ENCODE measurements around the gene ANTXR1. TPM values are rescaled to one million over a fixed set of nuclear protein-coding genes. Genes with fewer than 3 reads are reported as not detected.

The ANTXR1 gene
- total RNA-seq, 1 experiment from 2014 or later, result 30.8 TPM

DNA sequence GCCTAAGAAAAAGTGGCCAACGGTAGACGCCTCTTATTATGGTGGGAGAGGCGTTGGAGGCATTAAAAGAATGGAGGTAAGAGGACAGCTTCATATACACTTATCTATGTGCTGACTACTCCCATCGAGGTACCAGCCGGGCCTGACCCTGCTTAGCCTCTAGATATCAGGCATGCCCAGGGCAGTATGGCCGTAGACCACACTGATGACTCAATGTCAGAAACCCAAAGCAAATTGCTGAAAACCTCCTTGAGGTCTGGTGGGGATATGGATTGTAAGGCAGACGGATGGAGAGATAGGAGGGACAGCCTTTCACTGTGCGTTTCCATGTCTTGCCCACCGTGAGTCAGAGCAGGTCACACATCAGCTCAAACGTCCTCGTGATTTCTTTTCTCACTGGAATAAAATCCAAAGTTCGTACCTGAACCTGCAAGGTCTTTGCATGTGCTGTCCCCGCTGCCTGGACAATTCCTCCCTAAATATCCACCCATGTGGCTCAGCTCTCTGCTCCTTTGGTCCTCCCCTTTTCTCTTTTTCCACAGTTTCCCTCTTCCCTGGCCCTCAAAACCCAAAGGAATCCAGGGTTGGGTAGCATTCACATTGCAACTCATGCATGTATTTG, 168.9 kb downstream of the ANTXR1 start:
- H3K27me3 ChIP-seq (replicated peaks), result no peaks in the 10 kb centered on the region
- no peak overlapping the region for H3K4me3 ChIP-seq
- peaks cover 46% of the 10 kb centered on the region for H3K4me1 ChIP-seq (replicated peaks)
- H3K36me3 ChIP-seq, result peaks cover 35% of the 10 kb centered on the region
- H3K9me3 ChIP-seq (replicated peaks), result no peaks in the 10 kb centered on the region
- DNase-seq (ENCODE audit: low read depth in 1 of 2, low spot score in 2 of 2), result no peak
- no peak overlapping the region for H3K27ac ChIP-seq

DNA sequence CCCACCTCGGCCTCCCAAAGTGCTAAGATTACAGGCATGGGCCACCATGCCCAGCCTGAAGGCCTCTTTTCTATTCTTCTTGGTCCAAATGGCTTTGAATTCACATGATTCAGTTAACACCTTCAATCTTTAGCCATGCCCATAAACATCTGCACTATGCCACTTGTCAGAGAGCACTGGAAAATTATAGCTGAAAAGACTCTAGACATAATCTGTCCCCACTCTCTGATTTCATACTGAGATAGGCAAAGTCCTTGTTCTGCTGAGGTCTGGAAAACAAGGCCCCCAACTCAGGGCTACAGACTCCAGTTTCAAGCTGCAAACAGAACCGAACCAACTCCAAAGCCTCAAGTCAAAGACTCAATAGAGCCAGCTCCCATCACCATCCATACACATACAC, 170.7 kb downstream of the ANTXR1 start:
- Histone ChIP-seq H3K4me1 (replicated peaks) (peaks cover 28% of the 10 kb centered on the region), H3K4me3 (no peak overlapping the region), H3K36me3 (peaks cover 36% of the 10 kb centered on the region), H3K27me3 (replicated peaks) (no peaks in the 10 kb centered on the region), H3K9me3 (replicated peaks) (no peaks in the 10 kb centered on the region), H3K27ac (no peak overlapping the region)
- DNase-seq (ENCODE audit: low read depth in 1 of 2, low spot score in 2 of 2), result no peak

DNA sequence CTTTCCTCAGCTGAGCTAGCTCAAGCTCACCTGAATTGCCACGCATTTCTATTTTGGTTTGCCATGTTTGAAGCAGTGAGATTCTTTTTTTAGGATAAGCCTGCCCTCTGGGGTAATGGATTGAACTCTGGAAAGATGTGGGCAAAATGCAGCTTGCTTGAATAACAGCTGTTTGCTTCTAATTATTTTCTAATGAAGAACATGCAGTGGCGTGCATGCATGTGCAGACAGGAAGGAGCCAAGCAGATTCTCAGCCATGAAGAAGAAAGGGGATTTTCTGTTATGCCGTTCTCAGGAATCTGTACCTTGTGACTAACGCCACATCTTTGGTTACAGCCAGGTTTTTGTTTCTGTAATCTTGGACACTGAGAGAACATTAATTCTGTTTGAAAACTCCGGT, 171.2 kb downstream of the ANTXR1 start:
- Histone ChIP-seq H3K9me3 (replicated peaks) (no peaks in the 10 kb centered on the region), H3K27ac (no peak overlapping the region), H3K27me3 (replicated peaks) (no peaks in the 10 kb centered on the region), H3K4me1 (replicated peaks) (peaks cover 24% of the 10 kb centered on the region), H3K36me3 (peaks cover 41% of the 10 kb centered on the region), H3K4me3 (no peak overlapping the region)
- DNase-seq (ENCODE audit: low read depth in 1 of 2, low spot score in 2 of 2), result no peak

DNA sequence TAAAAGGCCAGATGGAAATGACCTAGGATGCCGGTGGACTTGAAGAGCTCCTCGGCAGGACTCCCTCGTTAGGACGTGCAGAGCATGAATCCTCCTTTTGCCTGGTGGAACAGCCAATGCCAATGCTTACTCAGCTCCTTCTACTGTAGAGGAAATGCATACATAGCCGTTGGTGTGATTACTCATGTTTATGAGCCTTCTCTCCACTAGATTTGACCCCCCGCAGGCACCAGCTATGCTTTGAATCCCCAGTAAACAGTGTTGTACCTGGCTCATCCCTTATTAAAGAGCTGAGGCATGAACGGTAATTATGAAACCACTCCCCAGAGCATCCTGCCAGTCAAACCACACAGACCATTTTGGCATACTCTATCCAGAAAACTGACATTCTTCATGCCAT, 172.8 kb downstream of the ANTXR1 start:
- Histone ChIP-seq H3K27me3 (replicated peaks) (no peaks in the 10 kb centered on the region), H3K36me3 (peaks cover 41% of the 10 kb centered on the region), H3K4me1 (replicated peaks) (peaks cover 23% of the 10 kb centered on the region), H3K27ac (no peak overlapping the region), H3K4me3 (no peak overlapping the region), H3K9me3 (replicated peaks) (no peaks in the 10 kb centered on the region)
- no peak for DNase-seq (ENCODE audit: low read depth in 1 of 2, low spot score in 2 of 2)

DNA sequence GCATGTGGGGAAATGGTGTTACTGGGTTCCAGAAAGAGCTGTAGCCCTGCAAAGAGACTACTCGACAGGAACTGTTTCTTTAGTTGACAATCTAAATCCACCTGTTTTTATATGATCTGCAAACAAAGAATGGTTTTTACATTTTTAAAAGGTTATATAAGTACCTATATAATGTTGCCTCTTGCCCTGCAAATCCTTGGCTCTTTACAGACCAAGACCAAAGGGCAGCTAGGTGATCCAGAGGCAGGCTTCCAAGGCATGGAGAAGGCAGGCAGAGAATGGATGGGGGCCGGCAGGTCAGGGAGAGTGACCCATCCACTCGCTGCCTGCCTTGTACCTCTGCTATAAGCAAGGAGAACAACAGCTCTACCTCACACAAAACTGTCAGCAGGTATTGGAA, 173.6 kb downstream of the ANTXR1 start:
- H3K36me3 ChIP-seq, result peaks cover 49% of the 10 kb centered on the region
- H3K27ac ChIP-seq, result no peak overlapping the region
- H3K9me3 ChIP-seq (replicated peaks), result no peaks in the 10 kb centered on the region
- H3K27me3 ChIP-seq (replicated peaks), result no peaks in the 10 kb centered on the region
- no peak for DNase-seq (ENCODE audit: low read depth in 1 of 2, low spot score in 2 of 2)
- peaks cover 29% of the 10 kb centered on the region for H3K4me1 ChIP-seq (replicated peaks)
- H3K4me3 ChIP-seq, result no peak overlapping the region

DNA sequence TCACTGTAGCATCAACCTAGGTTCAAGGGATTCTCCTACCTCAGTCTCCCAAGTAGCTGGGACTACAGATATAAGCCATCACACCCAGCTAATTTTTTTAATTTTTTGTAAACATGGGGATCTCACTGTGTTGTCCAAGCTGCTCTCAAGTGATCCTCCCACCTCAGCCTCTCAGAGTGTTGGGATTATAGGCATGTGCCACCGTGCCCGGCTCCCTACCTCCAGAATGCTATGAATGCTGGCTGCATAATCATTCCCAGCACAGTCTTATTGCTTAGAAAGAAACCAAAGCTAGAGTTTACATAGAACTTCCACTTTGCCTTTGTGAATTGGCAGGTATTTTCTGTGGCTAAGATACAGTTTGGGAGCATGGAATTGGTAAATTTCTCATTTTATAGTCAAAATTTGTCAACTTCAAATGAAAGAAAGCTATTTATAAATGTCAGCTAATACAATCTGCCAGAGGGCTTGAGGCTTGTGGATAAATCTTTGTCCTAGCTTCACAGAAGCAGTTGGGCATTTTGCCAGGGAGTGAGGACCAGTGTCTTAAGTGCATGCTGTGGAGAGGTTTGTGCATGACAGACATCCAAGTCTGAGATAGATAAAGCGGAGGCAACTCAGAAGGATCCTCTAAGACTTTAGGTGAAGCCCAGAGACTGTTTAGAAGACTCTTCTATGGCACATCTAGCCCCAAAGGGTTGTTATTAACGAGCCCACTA, 175.4 kb downstream of the ANTXR1 start:
- Histone ChIP-seq H3K9me3 (replicated peaks) (no peaks in the 10 kb centered on the region), H3K27me3 (replicated peaks) (no peaks in the 10 kb centered on the region), H3K4me3 (no peak overlapping the region), H3K4me1 (replicated peaks) (peaks cover 31% of the 10 kb centered on the region), H3K27ac (no peak overlapping the region), H3K36me3 (peaks cover 50% of the 10 kb centered on the region)
- DNase-seq (ENCODE audit: low read depth in 1 of 2, low spot score in 2 of 2), result no peak

DNA sequence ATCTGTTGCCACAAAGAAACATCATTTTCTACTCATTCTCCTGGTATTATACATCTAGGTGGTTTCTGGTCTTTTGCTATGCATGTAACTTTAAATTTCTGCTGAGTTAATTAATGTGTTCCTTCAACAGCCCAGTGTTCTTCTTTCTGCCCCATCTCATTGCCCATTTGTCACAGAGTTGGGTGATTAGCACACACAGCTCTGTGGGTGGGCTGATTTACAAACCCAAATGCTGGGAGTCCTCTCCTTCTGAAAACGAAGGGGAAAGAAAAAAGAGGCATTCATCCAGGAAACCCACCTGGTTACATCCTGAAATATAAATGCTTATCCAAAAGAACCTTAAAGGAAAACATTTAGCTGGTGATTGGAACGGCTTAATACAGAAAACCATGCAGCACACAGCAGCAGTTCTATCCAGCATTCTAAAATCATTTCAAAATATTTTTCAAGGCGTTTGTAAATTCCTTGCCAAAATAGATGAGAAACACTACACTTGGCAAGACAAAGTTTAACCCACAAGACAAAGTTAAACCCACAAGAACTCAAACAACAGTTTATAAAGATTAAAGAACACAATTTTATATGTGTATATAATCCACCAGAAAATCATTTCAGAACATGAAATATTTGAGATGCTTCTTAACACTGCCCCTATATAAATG, 177.9 kb downstream of the ANTXR1 start:
- H3K4me3 ChIP-seq, result no peak overlapping the region
- peaks cover 46% of the 10 kb centered on the region for H3K36me3 ChIP-seq
- peak in 1 of 2 experiments; percentile 42 for DNase-seq (ENCODE audit: low read depth in 1 of 2, low spot score in 2 of 2)
- no peaks in the 10 kb centered on the region for H3K9me3 ChIP-seq (replicated peaks)
- no peaks in the 10 kb centered on the region for H3K27me3 ChIP-seq (replicated peaks)
- peaks cover 35% of the 10 kb centered on the region for H3K4me1 ChIP-seq (replicated peaks)
- H3K27ac ChIP-seq, result no peak overlapping the region

DNA sequence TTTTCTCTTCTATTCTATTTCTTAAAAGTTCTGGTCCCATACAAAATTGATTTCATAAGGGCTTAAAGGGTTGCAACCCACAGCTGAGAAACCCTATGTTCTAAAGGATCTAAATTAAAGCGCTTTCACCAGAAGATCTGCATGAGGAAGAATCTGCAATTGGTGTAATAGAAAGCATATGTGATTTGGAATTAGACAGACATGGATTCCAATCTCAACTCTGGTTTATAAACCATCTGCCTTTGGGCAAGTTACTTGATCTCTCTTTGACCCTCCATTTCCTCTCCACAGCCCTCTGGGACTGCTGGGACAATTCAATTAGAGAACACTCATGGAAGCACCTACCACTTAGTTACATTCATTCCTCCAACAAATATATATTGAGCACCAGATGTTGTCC, 178.7 kb downstream of the ANTXR1 start:
- Histone ChIP-seq H3K9me3 (replicated peaks) (no peaks in the 10 kb centered on the region), H3K4me3 (no peak overlapping the region), H3K27ac (no peak overlapping the region), H3K36me3 (peaks cover 38% of the 10 kb centered on the region), H3K4me1 (replicated peaks) (peaks cover 39% of the 10 kb centered on the region), H3K27me3 (replicated peaks) (no peaks in the 10 kb centered on the region)
- no peak for DNase-seq (ENCODE audit: low read depth in 1 of 2, low spot score in 2 of 2)

DNA sequence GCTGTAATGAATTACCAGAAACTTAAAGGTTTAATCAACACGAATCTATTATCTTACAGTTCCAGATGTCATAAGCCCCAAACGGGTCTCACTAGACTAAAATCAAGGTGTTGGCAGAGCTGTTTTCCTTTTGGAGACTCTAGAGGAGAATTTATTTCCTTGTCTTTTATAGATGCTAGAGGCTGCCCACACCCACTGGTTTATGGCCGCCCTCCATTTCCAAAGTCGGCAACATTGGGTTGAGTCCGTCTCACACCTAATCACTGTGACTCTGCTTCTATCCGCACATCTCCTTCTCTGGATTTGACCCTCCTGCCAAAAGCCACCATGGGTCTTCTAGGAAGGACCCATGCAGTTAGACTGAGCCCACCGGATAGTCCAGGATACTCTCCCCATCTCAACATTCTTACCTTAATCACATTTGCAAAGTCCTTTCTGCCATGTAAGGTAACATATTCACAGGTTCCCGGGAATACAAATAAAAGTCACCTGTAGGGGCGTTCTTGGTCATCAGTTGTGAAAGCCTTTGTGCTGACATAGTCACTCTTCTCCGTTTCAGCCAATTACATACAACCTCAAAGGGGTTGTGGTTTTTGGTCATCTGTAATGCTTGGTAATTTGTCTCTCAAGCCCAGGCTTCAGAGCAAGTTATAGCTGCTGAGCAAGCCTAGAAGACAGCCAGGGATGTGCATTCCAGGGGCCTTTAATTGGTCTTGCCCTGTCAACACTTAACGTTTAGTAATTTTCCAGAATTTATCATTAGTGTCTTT, 179.4 kb downstream of the ANTXR1 start:
- H3K4me3 ChIP-seq, result no peak overlapping the region
- no peaks in the 10 kb centered on the region for H3K27me3 ChIP-seq (replicated peaks)
- H3K9me3 ChIP-seq (replicated peaks), result no peaks in the 10 kb centered on the region
- H3K27ac ChIP-seq, result no peak overlapping the region
- peaks cover 40% of the 10 kb centered on the region for H3K36me3 ChIP-seq
- no peak for DNase-seq (ENCODE audit: low read depth in 1 of 2, low spot score in 2 of 2)
- H3K4me1 ChIP-seq (replicated peaks), result peaks cover 46% of the 10 kb centered on the region

DNA sequence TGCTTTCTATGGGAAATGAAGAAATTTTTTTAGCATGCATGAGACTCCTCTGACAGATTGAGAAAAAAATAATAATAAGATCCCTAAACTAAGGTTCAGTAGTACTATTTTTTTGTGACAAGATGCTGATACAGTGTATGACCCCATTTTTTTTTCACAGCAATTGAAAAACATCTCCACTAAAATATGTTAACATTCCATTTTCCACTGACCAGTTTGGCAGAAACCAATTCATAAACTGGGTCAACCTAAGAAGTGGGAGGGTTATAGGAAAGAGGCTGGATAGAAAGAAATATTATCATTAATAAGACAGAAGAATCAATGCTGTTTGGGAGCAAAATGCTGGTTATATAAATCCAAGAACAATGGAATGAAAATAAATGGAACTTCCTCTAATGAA, 182.7 kb downstream of the ANTXR1 start:
- H3K4me1 ChIP-seq (replicated peaks), result peaks cover 38% of the 10 kb centered on the region
- no peaks in the 10 kb centered on the region for H3K9me3 ChIP-seq (replicated peaks)
- no peaks in the 10 kb centered on the region for H3K27me3 ChIP-seq (replicated peaks)
- no peak overlapping the region for H3K4me3 ChIP-seq
- peak overlapping the region; percentile 92 for H3K27ac ChIP-seq
- DNase-seq (ENCODE audit: low read depth in 1 of 2, low spot score in 2 of 2), result no peak
- peaks cover 40% of the 10 kb centered on the region for H3K36me3 ChIP-seq

DNA sequence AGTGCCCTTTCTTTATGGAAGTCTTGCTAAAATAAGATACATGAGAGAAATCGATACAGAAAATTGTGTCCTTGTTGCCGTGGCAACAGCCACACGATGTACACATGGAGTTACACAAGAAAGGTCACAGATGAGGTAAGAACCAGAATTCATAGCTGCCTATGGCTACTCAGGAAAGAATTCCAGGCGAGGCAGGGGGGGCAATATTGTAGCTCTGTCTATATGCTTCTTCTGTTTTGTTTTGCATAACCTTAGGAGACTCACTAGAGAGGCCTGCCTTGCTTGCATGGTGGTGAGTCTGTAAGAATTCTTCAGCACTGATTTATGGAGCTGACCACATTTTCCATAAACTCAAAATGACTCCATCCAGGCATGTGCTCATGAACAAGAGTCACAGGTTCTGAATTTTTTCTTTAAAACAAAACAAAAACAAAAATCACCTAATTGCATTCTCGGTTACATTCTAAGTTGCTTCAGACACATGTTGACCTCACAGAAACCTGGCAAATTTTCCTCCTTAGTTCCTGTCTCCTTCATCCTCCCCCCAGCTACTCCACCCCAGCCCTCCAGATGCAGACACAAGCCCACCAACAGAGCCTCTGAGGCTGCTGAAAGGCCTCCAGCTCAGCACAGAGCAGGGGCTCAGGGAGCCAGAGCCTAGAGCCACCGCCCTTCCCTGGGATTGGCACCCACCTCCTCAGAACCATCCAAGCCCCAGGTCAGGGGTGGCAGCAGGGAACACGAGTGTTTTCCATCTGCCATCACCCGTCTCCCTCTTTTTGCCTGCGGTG, 183.5 kb downstream of the ANTXR1 start:
- no peaks in the 10 kb centered on the region for H3K27me3 ChIP-seq (replicated peaks)
- H3K4me3 ChIP-seq, result no peak overlapping the region
- peaks cover 29% of the 10 kb centered on the region for H3K4me1 ChIP-seq (replicated peaks)
- peak; percentile 84 to 87 for DNase-seq (ENCODE audit: low read depth in 1 of 2, low spot score in 2 of 2)
- H3K9me3 ChIP-seq (replicated peaks), result no peaks in the 10 kb centered on the region
- H3K36me3 ChIP-seq, result peaks cover 33% of the 10 kb centered on the region
- H3K27ac ChIP-seq, result peak overlapping the region; percentile 92

DNA sequence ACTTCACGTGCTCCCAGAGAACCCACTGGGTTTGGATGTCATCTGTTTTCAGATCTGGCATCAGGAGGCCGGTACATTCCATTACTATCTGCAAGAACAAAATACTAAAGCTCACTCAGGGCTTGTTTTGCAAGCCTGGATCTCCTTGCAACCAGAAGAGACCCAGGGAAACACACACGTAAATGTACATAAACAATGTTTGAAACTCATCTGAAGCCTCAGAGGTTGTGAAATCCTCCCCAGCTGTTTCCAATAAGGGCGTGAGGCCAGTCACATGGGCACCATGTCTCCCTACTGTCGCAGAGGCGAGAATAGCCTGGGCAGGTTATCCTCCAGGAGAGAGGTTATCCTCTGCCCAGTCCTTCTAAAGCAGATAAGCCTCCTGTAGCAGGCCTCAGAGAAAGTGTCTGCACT, 187.1 kb downstream of the ANTXR1 start:
- Histone ChIP-seq H3K36me3 (peaks cover 11% of the 10 kb centered on the region), H3K27me3 (replicated peaks) (no peaks in the 10 kb centered on the region)
- DNase-seq (ENCODE audit: low read depth in 1 of 2, low spot score in 2 of 2), result no peak

DNA sequence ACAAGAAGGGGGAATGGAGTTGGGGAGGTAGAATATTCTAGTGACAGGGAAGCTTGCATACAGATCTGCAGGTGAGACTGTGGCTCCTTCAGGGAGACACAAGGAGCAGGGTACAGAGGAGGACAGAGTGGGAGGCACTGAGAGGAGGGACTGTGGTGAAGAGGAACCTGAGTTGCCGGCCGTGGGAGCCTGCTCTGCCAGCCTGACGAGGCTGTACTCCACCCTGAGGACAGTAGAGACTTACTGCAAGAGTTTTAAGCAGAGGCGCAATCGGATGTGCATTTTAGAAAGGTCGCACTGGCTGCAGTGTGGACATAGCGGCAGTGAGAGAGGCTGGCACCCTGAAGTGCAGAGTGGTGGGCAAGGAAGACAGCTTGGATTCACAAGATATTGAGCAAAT, 188.3 kb downstream of the ANTXR1 start:
- no peak for DNase-seq (ENCODE audit: low read depth in 1 of 2, low spot score in 2 of 2)
- Histone ChIP-seq H3K4me1 (replicated peaks) (peaks cover 14% of the 10 kb centered on the region), H3K9me3 (replicated peaks) (no peaks in the 10 kb centered on the region), H3K27ac (no peak overlapping the region), H3K36me3 (peaks cover 16% of the 10 kb centered on the region), H3K4me3 (no peak overlapping the region), H3K27me3 (replicated peaks) (no peaks in the 10 kb centered on the region)

More for the DNA sequence above, 187.1 kb downstream of the ANTXR1 start:
- H3K27ac ChIP-seq, result no peak overlapping the region
- H3K9me3 ChIP-seq (replicated peaks), result no peaks in the 10 kb centered on the region
- H3K4me1 ChIP-seq (replicated peaks), result peaks cover 26% of the 10 kb centered on the region
- no peak overlapping the region for H3K4me3 ChIP-seq
